Measurements from ENCODE around the gene SLC10A1.

The SLC10A1 gene

DNA sequence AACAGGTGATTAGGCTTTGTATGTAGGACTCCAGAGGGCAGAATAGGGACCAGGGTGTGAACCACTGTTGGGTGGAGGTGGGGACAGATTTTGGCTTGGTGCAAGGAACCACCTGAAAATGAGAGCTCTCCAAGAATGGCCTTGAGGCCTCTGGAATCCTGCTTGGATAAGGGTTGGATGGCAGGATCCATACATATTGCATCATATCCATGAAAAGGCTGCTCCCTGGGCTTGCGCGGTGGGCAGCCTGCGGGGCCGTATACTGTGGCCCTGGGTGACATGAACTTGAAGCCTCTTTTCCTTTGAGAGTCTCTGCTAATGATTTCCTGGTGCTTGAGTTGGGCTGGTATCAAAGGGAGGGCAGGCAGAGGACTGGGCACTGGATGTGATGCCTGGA is 1.3 kb upstream of the SLC10A1 start:
- TF ChIP-seq, protein P1, sequence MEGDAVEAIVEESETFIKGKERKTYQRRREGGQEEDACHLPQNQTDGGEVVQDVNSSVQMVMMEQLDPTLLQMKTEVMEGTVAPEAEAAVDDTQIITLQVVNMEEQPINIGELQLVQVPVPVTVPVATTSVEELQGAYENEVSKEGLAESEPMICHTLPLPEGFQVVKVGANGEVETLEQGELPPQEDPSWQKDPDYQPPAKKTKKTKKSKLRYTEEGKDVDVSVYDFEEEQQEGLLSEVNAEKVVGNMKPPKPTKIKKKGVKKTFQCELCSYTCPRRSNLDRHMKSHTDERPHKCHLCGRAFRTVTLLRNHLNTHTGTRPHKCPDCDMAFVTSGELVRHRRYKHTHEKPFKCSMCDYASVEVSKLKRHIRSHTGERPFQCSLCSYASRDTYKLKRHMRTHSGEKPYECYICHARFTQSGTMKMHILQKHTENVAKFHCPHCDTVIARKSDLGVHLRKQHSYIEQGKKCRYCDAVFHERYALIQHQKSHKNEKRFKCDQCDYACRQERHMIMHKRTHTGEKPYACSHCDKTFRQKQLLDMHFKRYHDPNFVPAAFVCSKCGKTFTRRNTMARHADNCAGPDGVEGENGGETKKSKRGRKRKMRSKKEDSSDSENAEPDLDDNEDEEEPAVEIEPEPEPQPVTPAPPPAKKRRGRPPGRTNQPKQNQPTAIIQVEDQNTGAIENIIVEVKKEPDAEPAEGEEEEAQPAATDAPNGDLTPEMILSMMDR (conservative IDR thresholded peaks at IDR 0.05; ENCODE audit: control insufficient read depth, insufficient read depth, low read depth, low read length): no peak

DNA sequence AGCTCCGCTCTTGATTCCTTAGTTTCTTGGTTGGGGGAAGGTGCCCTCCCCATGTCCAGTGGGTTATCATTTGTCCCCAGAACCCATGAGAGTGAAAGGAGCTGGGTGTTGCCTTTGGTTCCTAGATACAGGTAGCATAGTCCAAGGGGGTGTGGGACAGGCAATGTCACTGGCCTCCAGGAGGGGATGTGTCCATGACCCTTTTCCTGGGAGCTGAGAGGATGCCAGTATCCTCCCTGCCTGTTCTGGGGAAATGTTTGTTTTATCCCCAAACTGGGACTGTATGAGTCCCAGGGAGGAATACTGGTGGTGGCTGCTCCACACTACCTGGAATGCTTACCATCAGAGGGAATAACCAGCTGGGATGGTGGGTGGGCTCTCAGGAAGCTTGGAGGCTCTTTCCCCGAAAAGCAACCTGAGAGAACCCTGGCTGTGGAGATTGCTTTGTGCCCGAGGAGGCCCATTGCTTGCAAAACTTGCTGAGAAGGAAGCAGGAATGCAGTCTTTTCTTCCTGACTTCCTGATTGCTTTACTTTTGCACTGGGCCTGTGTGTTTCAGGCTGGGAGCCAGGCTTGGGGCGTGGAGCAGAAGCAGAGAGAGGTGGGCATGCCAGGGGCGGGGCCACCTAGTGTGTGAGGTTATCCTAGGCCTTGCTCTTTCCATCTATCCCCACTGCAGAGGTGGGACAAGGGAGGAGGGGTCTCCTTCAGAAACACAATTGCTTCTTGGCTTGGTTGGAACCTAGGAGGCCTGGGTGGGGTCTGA is 715 bp upstream of the SLC10A1 start:
- H3K4me3 ChIP-seq (ENCODE audit: control insufficient read depth, low read depth, low read length): no peak overlapping the region
- no peak for DNase-seq (ENCODE audit: low read depth)
- TF ChIP-seq, protein P1 (conservative IDR thresholded peaks at IDR 0.05; ENCODE audit: control insufficient read depth, insufficient read depth, low read depth, low read length): no peak

More for the DNA sequence above, 1.3 kb upstream of the SLC10A1 start:
- no peak overlapping the region for H3K4me3 ChIP-seq (ENCODE audit: control insufficient read depth, low read depth, low read length)
- no peak for DNase-seq (ENCODE audit: low read depth)

DNA sequence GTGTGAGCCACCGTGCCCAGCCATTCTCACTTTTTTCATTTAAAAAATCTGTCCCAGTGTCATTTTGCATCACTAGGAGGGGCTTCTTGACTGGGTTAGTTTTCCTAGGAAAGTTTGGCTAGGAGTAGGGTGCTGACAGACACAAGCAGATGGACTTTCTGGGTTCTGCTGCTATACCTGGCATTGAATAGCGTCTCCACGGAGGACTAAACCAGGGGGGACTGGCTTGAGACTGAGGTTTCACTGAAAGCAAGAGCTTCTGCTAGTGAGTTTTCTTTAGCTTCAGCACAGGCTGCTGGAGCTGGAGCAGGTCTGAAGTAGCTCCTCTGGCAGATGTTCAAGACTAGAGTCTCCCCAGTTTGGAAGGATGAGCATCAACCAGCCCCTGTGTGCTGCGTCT is 1.4 kb downstream of the SLC10A1 start:
- no peak for DNase-seq (ENCODE audit: low read depth)
- H3K4me3 ChIP-seq (ENCODE audit: control insufficient read depth, low read depth, low read length): no peak overlapping the region
- TF ChIP-seq, protein P1 (conservative IDR thresholded peaks at IDR 0.05; ENCODE audit: control insufficient read depth, insufficient read depth, low read depth, low read length): no peak

DNA sequence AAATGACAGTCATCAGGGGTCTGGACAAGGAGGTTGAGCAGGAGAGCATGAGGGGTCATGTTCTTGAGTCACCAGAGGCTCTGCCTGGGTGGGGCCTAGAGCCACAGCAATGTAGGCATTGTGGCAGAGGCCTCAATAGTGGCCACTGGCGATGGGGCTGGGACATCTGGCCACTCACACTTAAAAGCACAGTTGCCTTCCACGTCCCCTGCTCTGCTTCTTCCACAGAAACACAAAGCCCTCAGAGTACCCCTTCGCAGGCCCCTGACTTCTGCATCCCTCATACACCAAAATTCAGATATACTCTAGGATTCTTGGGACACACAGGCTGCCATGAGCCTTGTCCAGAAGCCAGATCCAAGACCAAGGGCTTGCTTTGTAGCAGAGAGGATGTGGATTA is 2.2 kb downstream of the SLC10A1 start:
- TF ChIP-seq, protein P1 (conservative IDR thresholded peaks at IDR 0.05; ENCODE audit: control insufficient read depth, insufficient read depth, low read depth, low read length): no peak
- DNase-seq (ENCODE audit: low read depth): no peak
- H3K4me3 ChIP-seq (ENCODE audit: control insufficient read depth, low read depth, low read length): no peak overlapping the region

DNA sequence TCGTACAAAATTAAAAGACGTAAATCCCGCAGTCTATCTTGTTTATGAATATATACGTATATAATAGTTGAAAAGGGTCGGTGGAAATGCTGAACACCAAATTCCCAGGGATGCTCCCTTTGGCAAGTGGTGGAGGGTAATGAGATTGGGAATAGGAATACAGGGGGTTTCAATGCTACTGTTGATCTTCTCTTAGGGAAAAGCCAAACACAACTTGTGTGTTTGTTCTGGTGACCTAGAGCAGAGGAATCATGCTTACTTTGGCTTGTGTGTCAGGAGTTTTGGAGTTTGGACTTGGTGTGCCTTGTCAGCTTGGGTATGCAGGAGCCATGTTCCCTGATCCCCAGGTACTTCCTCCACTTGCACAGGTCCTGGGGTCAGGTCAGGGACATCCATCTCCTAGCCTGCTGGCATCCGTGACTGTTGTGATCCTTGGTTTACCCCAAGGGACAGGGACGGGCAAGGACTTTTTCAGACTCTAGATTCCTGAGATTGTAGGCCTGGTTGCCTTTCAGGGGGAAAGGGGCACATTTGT is 4.1 kb downstream of the SLC10A1 start:
- TF ChIP-seq, protein P1 (conservative IDR thresholded peaks at IDR 0.05; ENCODE audit: control insufficient read depth, insufficient read depth, low read depth, low read length): no peak
- no peak overlapping the region for H3K4me3 ChIP-seq (ENCODE audit: control insufficient read depth, low read depth, low read length)
- no peak for DNase-seq (ENCODE audit: low read depth)

DNA sequence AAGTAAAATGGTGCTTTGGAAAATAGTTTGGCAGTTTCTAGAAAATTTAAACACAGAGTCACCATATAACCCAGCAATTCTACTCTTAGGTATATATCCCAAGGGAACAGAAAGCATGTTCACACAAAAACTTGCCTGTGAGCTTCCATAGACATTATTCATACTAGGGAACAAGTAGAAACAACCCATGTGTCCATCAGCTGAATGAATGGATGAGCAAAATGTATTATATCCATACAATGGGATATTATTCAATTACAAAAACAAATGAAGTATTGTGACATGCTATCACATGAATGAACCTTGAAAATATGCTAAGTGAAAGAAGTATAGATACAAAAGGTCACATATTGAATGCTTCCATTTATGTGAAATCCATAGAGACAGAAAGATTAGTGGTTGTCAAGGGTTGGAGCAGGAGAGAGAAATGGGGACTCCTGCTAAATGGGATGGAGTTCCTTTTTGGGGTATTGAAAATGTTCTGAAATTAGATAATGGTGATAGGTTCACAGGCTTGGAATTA is 7.9 kb downstream of the SLC10A1 start:
- TF ChIP-seq, protein P1 (conservative IDR thresholded peaks at IDR 0.05; ENCODE audit: control insufficient read depth, insufficient read depth, low read depth, low read length): no peak
- no peak overlapping the region for H3K4me3 ChIP-seq (ENCODE audit: control insufficient read depth, low read depth, low read length)
- DNase-seq (ENCODE audit: low read depth): no peak

Data from fibroblast of mammary gland (primary cell).